Liver (tissue), 9 donors: ENCODE data around the gene MPP3. TPM values are rescaled to one million over a fixed set of nuclear protein-coding genes. Genes with fewer than 3 reads are reported as not detected.

Experiments
- DNase-seq: peaks from one replicate; pipeline ENCODE4 v3.0.0-alpha.2; 2017; ENCODE audit warnings: low spot score
- H3K27ac ChIP-seq, 2 donors: one replicate each; pipeline ENCODE4 v1.7.0; 2013; ENCODE audit warnings: inconsistent platforms in 2 of 2, low read length in 2 of 2, control low read depth in 1 of 2, low read depth in 1 of 2, mild to moderate bottlenecking in 1 of 2
- H3K27me3 ChIP-seq, 4 donors: one replicate each; pipeline versions ENCODE4 v1.6.1 to v1.7.0; 2013; ENCODE audit warnings: low read length in 3 of 4, inconsistent platforms in 1 of 4, mild to moderate bottlenecking in 1 of 4, moderate library complexity in 1 of 4; ENCODE audit not compliant: control insufficient read depth in 4 of 4, insufficient read depth in 4 of 4
- H3K36me3 ChIP-seq, 4 donors: one replicate each; pipeline versions ENCODE4 v1.6.1 to v1.7.0; 2013; ENCODE audit warnings: low read length in 3 of 4, mild to moderate bottlenecking in 3 of 4, low read depth in 1 of 4, moderate library complexity in 1 of 4; ENCODE audit not compliant: control insufficient read depth in 4 of 4, insufficient read depth in 3 of 4
- H3K4me1 ChIP-seq, 4 donors: one replicate each; pipeline versions ENCODE4 v1.6.1 to v1.7.0; 2013; ENCODE audit warnings: low read length in 3 of 4, mild to moderate bottlenecking in 3 of 4, moderate library complexity in 1 of 4; ENCODE audit not compliant: control insufficient read depth in 4 of 4, insufficient read depth in 4 of 4
- H3K4me3 ChIP-seq, 3 donors: one replicate each; pipeline versions ENCODE4 v1.6.1 to v1.7.0; 2013; ENCODE audit warnings: low read length in 3 of 3, control low read depth in 1 of 3, low read depth in 1 of 3, mild to moderate bottlenecking in 1 of 3
- H3K9ac ChIP-seq, 2 donors: one replicate each; pipeline ENCODE4 v1.7.0; 2013; ENCODE audit warnings: low read length in 2 of 2, mild to moderate bottlenecking in 2 of 2, moderate library complexity in 2 of 2, control low read depth in 1 of 2, low read depth in 1 of 2
- H3K9me3 ChIP-seq, 4 donors: one replicate each; pipeline versions ENCODE4 v1.6.1 to v1.7.0; 2013; ENCODE audit warnings: low read length in 3 of 4; ENCODE audit not compliant: control insufficient read depth in 4 of 4
- EGR1 ChIP-seq, 2 donors: IDR thresholded peaks; 2 replicates each; pipeline ENCODE4 v1.6.1; 2016 to 2018; ENCODE audit warnings: antibody characterized with exemption in 2 of 2, low read depth in 2 of 2
- FOXA1 ChIP-seq: IDR thresholded peaks from 2 replicates; pipeline ENCODE4 v1.6.1; 2016; ENCODE audit warnings: antibody characterized with exemption
- FOXA2 ChIP-seq: IDR thresholded peaks from 2 replicates; pipeline ENCODE4 v1.6.1; 2016; ENCODE audit warnings: antibody characterized with exemption
- GABPA ChIP-seq, 2 donors: IDR thresholded peaks in 1 of 2; conservative IDR thresholded peaks in 1 of 2; 2 replicates each; pipeline ENCODE4 v1.6.1; 2016; ENCODE audit warnings: antibody characterized with exemption in 2 of 2, mild to moderate bottlenecking in 1 of 2, moderate library complexity in 1 of 2
- HNF4A ChIP-seq, 2 donors: conservative IDR thresholded peaks; 2 replicates each; pipeline ENCODE4 v1.6.1; 2016; ENCODE audit warnings: antibody characterized with exemption in 2 of 2, mild to moderate bottlenecking in 2 of 2
- HNF4G ChIP-seq: IDR thresholded peaks from 2 replicates; pipeline ENCODE4 v1.6.1; 2016; ENCODE audit warnings: antibody characterized with exemption
- JUND ChIP-seq, 2 donors: IDR thresholded peaks; 2 replicates each; pipeline ENCODE4 v1.6.1; 2016; ENCODE audit warnings: antibody characterized with exemption in 2 of 2
- NR2F2 ChIP-seq: IDR thresholded peaks from 2 replicates; pipeline ENCODE4 v1.6.1; 2016; ENCODE audit warnings: antibody characterized with exemption
- RAD21 ChIP-seq, 2 donors: IDR thresholded peaks; 2 replicates each; pipeline ENCODE4 v1.6.1; 2016; ENCODE audit warnings: antibody characterized with exemption in 2 of 2, mild to moderate bottlenecking in 2 of 2
- RXRA ChIP-seq, 2 donors: IDR thresholded peaks; 2 replicates each; pipeline ENCODE4 v1.6.1; 2017 to 2018; ENCODE audit warnings: antibody characterized with exemption in 2 of 2, mild to moderate bottlenecking in 1 of 2
- SP1 ChIP-seq: IDR thresholded peaks from 2 replicates; pipeline ENCODE4 v1.6.1; 2018; ENCODE audit warnings: antibody characterized with exemption, mild to moderate bottlenecking
- TAF1 ChIP-seq: conservative IDR thresholded peaks from 2 replicates; pipeline ENCODE4 v1.6.1; 2016; ENCODE audit warnings: antibody characterized with exemption, mild to moderate bottlenecking
- YY1 ChIP-seq: IDR thresholded peaks from 2 replicates; pipeline ENCODE4 v1.6.1; 2016; ENCODE audit warnings: antibody characterized with exemption, mild to moderate bottlenecking
- WGBS: extraction: QIAGEN DNeasy Blood & Tissue Kit; methylation state at CpG from one replicate; pipeline ENCODE4 v1.1.7; 2013; 5-methylcytosine and 5-hydroxymethylcytosine counted together
- polyA plus RNA-seq, 2 donors: library from polyadenylated mRNA; stranded (reverse) in 1 of 2; unstranded in 1 of 2; fragments of 200-250 nt in 1 of 2; fragments of >200 nt in 1 of 2; fragmentation: Nextera tagmentation in 1 of 2; extraction: Ambion mirVana in 1 of 2; gene quantifications; one replicate each; pipeline versions ENCODE4 v1.2.1 to v1.2.3, GENCODE V29; 2013 to 2015
- total RNA-seq, 2 donors: library from RNA; depleted of rRNA; stranded (reverse); fragments of >200 nt; gene quantifications; one replicate each; pipeline ENCODE4 v1.2.3, GENCODE V29; 2014
- TF ChIP-seq, protein P1 (sequence below): IDR thresholded peaks from 2 replicates; pipeline ENCODE4 v1.6.1; 2016; ENCODE audit warnings: antibody characterized with exemption
- TF ChIP-seq, protein P2 (sequence below): fragments of 150-350 bp; IDR thresholded peaks from 2 replicates; pipeline ENCODE4 v1.5.1; 2017; ENCODE audit warnings: improper control_type of control experiment, low read depth, low read length; ENCODE audit not compliant: missing input control
- TF ChIP-seq, protein P3 (sequence below): IDR thresholded peaks from 2 replicates; pipeline ENCODE4 v1.6.1; 2016; ENCODE audit warnings: antibody characterized with exemption
- TF ChIP-seq, protein P4 (sequence below): IDR thresholded peaks from 2 replicates; pipeline ENCODE4 v1.6.1; 2016; ENCODE audit warnings: antibody characterized with exemption
- TF ChIP-seq, protein P5 (sequence below): IDR thresholded peaks from 2 replicates; pipeline ENCODE4 v1.6.1; 2016; ENCODE audit warnings: antibody characterized with exemption, mild to moderate bottlenecking
- donor health status: healthy.
- donor health status: healthy.
- donor health status: healthy.
- donor health status: healthy.
- donor health status: healthy.

Gene MPP3
- total and polyA plus RNA-seq, 4 donors = 0.23 to 1.3 (median 0.72) TPM

DNA sequence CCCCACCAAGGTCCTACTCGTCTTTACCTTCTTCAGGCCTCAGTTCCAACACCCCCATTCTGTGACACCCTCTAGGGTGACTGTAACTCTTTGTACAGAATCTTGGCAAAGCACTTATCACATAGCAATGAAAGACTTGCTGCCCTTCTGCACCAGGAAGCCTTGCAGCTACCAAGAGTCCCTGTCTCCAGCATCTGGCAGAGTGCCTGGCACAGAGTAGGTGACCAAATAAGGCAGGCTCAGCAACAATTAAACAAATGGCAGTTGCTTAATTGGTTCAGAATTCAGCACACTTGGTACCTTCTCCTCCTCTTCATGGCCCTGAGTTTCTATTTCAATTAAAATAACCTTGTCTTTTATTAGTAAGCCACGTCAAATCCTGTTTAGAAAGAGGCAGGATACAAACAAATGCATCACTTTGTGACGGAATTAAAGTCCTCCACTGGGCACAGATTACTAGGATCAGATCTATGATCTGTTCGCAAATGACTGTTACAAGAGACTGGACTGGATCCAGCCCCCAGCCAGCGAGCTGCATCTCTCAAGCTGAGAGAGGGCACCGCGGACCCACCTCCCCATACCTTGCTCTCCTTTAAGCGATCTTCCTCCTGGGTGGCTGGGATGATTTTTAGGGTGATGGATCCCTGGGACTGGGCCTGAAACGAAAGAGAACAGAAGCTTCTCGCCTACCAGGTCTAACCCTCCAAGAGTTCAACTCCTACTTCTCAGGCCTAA is 9.4 kb downstream of the MPP3 start:
- Histone ChIP-seq H3K9ac (no peak overlapping the region), H3K4me3 (no peak overlapping the region), H3K36me3 (no peaks in the 10 kb centered on the region), H3K27me3 (no peaks in the 10 kb centered on the region), H3K9me3 (no peaks in the 10 kb centered on the region), H3K4me1 (no peaks in the 10 kb centered on the region), H3K27ac (no peak overlapping the region)
- no peak for DNase-seq
- 89% methylated on average over 10 of the region's 10 CpGs for WGBS
- TF ChIP-seq, protein P1, sequence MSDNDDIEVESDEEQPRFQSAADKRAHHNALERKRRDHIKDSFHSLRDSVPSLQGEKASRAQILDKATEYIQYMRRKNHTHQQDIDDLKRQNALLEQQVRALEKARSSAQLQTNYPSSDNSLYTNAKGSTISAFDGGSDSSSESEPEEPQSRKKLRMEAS = no peak
- TF ChIP-seq EGR1 (IDR thresholded peaks at IDR 0.05; ENCODE audit: low read depth in 2 of 2) (no peak), GABPA (IDR thresholded peaks at IDR 0.05 in 1 of 2, conservative IDR thresholded peaks at IDR 0.05 in 1 of 2) (no peak), SP1 (no peak), JUND (IDR thresholded peaks at IDR 0.05) (no peak), RXRA (IDR thresholded peaks at IDR 0.05) (no peak), FOXA1 (no peak), NR2F2 (no peak), HNF4G (no peak), HNF4A (conservative IDR thresholded peaks at IDR 0.05) (no peak), RAD21 (IDR thresholded peaks at IDR 0.05) (no peak), FOXA2 (no peak), YY1 (no peak), TAF1 (no peak)
- TF ChIP-seq, protein P2, sequence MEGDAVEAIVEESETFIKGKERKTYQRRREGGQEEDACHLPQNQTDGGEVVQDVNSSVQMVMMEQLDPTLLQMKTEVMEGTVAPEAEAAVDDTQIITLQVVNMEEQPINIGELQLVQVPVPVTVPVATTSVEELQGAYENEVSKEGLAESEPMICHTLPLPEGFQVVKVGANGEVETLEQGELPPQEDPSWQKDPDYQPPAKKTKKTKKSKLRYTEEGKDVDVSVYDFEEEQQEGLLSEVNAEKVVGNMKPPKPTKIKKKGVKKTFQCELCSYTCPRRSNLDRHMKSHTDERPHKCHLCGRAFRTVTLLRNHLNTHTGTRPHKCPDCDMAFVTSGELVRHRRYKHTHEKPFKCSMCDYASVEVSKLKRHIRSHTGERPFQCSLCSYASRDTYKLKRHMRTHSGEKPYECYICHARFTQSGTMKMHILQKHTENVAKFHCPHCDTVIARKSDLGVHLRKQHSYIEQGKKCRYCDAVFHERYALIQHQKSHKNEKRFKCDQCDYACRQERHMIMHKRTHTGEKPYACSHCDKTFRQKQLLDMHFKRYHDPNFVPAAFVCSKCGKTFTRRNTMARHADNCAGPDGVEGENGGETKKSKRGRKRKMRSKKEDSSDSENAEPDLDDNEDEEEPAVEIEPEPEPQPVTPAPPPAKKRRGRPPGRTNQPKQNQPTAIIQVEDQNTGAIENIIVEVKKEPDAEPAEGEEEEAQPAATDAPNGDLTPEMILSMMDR = no peak
- TF ChIP-seq, protein P3, sequence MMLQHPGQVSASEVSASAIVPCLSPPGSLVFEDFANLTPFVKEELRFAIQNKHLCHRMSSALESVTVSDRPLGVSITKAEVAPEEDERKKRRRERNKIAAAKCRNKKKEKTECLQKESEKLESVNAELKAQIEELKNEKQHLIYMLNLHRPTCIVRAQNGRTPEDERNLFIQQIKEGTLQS = no peak
- TF ChIP-seq, protein P4, sequence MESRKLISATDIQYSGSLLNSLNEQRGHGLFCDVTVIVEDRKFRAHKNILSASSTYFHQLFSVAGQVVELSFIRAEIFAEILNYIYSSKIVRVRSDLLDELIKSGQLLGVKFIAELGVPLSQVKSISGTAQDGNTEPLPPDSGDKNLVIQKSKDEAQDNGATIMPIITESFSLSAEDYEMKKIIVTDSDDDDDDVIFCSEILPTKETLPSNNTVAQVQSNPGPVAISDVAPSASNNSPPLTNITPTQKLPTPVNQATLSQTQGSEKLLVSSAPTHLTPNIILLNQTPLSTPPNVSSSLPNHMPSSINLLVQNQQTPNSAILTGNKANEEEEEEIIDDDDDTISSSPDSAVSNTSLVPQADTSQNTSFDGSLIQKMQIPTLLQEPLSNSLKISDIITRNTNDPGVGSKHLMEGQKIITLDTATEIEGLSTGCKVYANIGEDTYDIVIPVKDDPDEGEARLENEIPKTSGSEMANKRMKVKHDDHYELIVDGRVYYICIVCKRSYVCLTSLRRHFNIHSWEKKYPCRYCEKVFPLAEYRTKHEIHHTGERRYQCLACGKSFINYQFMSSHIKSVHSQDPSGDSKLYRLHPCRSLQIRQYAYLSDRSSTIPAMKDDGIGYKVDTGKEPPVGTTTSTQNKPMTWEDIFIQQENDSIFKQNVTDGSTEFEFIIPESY = no peak
- TF ChIP-seq, protein P5, sequence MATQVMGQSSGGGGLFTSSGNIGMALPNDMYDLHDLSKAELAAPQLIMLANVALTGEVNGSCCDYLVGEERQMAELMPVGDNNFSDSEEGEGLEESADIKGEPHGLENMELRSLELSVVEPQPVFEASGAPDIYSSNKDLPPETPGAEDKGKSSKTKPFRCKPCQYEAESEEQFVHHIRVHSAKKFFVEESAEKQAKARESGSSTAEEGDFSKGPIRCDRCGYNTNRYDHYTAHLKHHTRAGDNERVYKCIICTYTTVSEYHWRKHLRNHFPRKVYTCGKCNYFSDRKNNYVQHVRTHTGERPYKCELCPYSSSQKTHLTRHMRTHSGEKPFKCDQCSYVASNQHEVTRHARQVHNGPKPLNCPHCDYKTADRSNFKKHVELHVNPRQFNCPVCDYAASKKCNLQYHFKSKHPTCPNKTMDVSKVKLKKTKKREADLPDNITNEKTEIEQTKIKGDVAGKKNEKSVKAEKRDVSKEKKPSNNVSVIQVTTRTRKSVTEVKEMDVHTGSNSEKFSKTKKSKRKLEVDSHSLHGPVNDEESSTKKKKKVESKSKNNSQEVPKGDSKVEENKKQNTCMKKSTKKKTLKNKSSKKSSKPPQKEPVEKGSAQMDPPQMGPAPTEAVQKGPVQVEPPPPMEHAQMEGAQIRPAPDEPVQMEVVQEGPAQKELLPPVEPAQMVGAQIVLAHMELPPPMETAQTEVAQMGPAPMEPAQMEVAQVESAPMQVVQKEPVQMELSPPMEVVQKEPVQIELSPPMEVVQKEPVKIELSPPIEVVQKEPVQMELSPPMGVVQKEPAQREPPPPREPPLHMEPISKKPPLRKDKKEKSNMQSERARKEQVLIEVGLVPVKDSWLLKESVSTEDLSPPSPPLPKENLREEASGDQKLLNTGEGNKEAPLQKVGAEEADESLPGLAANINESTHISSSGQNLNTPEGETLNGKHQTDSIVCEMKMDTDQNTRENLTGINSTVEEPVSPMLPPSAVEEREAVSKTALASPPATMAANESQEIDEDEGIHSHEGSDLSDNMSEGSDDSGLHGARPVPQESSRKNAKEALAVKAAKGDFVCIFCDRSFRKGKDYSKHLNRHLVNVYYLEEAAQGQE = no peak
